GM12878 (cell line): ENCODE measurements around the gene MYO7B. TPM values are rescaled to one million over a fixed set of nuclear protein-coding genes. Genes with fewer than 3 reads are reported as not detected.

ENCODE experiments used
- ATAC-seq: fragments of 200-7000 bp; cut with Tn5 transposase; 3 replicates; pipeline ENCODE4 v1.9.1; 2020; ENCODE audit warnings: mild to moderate bottlenecking, moderate library complexity
- BruUV-seq: library from RNA; stranded (reverse); fragments of 400-500 nt; replicated peaks from 2 replicates; lab custom pipeline; 2021; lab: Mats Ljungman, UMichigan
- CTCF ChIA-PET: fragments of 300-600 bp; sonication (Branson Sonifier 250); formaldehyde crosslinking; extraction: SDS; loops from one replicate; lab custom pipeline; 2021; ENCODE audit warnings: inconsistent platforms; lab: Yijun Ruan, JAX
- POLR2A ChIA-PET: fragments of 350-600 bp; formaldehyde crosslinking; extraction: SDS; loops from one replicate; lab custom pipeline; 2021; ENCODE audit warnings: inconsistent platforms; lab: Charles Lee
- RAD21 ChIA-PET: fragments of 300-600 bp; sonication (Branson Sonifier 250); formaldehyde crosslinking; loops from one replicate; lab custom pipeline; 2023; ENCODE audit warnings: antibody characterized with exemption; ENCODE audit not compliant: unreplicated experiment; lab: Charles Lee
- SMC1A ChIA-PET: fragments of 300-600 bp; sonication (Branson Sonifier 250); formaldehyde crosslinking; loops from one replicate; lab custom pipeline; 2023; ENCODE audit not compliant: unreplicated experiment, uncharacterized antibody; lab: Charles Lee
- DNase-seq: peaks from one replicate; pipeline ENCODE4 v3.0.0-alpha.2; 2011; ENCODE audit warnings: low read depth, low spot score
- FAIRE-seq: peaks from 3 replicates; lab custom pipeline; 2011; peaks lifted over from hg19 to GRCh38; lab: Jason Lieb, UNC
- H2AFZ ChIP-seq: 2 replicates; pipeline ENCODE4 v1.6.0; 2011; ENCODE audit warnings: low read depth, low read length, control low read depth; ENCODE audit not compliant: control insufficient read depth
- H3K27ac ChIP-seq: 2 replicates; pipeline ENCODE4 v1.5.1; 2011; ENCODE audit warnings: control low read depth; ENCODE audit not compliant: control insufficient read depth, insufficient read depth
- H3K27me3 ChIP-seq, 2 experiments: replicated peaks in 1 of 2; 2 replicates each; pipeline versions ENCODE4 v1.6.0 to v1.6.1; 2011; ENCODE audit warnings: low read length in 1 of 2; ENCODE audit not compliant: control insufficient read depth in 2 of 2, insufficient read depth in 2 of 2
- H3K36me3 ChIP-seq, 2 experiments: 2 replicates each; pipeline ENCODE4 v1.5.1; 2011; ENCODE audit warnings: low read length in 1 of 2; ENCODE audit not compliant: control insufficient read depth in 2 of 2, insufficient read depth in 2 of 2
- H3K4me1 ChIP-seq: 2 replicates; pipeline ENCODE4 v1.6.1; 2011; ENCODE audit warnings: mild to moderate bottlenecking, low read length, moderate library complexity, mixed read lengths; ENCODE audit not compliant: control insufficient read depth, insufficient read depth
- H3K4me2 ChIP-seq: 2 replicates; pipeline ENCODE4 v1.6.0; 2011; ENCODE audit warnings: control low read depth; ENCODE audit not compliant: control insufficient read depth, insufficient read depth
- H3K4me3 ChIP-seq: fragments of 200-600 bp; sonication (generic); 2 replicates; pipeline ENCODE4 v1.5.1; 2016
- H3K79me2 ChIP-seq: 2 replicates; pipeline ENCODE4 v1.6.0; 2011; ENCODE audit warnings: low read length; ENCODE audit not compliant: control insufficient read depth, insufficient read depth
- H3K9ac ChIP-seq: 2 replicates; pipeline ENCODE4 v1.8.0; 2011; ENCODE audit warnings: low read length, control low read depth, mixed read lengths; ENCODE audit not compliant: control insufficient read depth, insufficient read depth
- H3K9me3 ChIP-seq: replicated peaks from 3 replicates; pipeline ENCODE4 v1.5.1; 2011; ENCODE audit warnings: mild to moderate bottlenecking, low read length; ENCODE audit not compliant: control insufficient read depth, insufficient read depth
- H4K20me1 ChIP-seq: 2 replicates; pipeline ENCODE4 v1.6.0; 2011; ENCODE audit not compliant: control insufficient read depth, insufficient read depth
- ATF3 ChIP-seq: IDR thresholded peaks from 2 replicates; pipeline ENCODE4 v1.6.1; 2011; ENCODE audit warnings: low read depth, mild to moderate bottlenecking, low read length, moderate library complexity, borderline replicate concordance; ENCODE audit errors: extremely low read depth
- BACH1 ChIP-seq: fragments of 450-650 bp; IDR thresholded peaks from 2 replicates; pipeline ENCODE4 v1.6.1; 2017; ENCODE audit warnings: mild to moderate bottlenecking, borderline replicate concordance
- CHD2 ChIP-seq: IDR thresholded peaks from 2 replicates; pipeline ENCODE4 v1.6.1; 2011; ENCODE audit warnings: low read depth, low read length, improper control_type of control experiment, borderline replicate concordance
- DPF2 ChIP-seq: fragments of 450-650 bp; IDR thresholded peaks from 2 replicates; pipeline ENCODE4 v1.6.1; 2017; ENCODE audit warnings: mild to moderate bottlenecking
- E4F1 ChIP-seq: fragments of 450-650 bp; IDR thresholded peaks from 2 replicates; pipeline ENCODE4 v1.6.1; 2018; ENCODE audit warnings: borderline replicate concordance, mild to moderate bottlenecking; ENCODE audit not compliant: partially characterized antibody
- ELK1 ChIP-seq: IDR thresholded peaks from 2 replicates; pipeline ENCODE4 v1.6.1; 2012; ENCODE audit warnings: low read depth, low read length, improper control_type of control experiment
- HDAC2 ChIP-seq: fragments of 200-600 bp; sonication (generic); IDR thresholded peaks from 2 replicates; pipeline ENCODE4 v1.6.1; 2017
- IKZF2 ChIP-seq, 2 experiments: fragments of 450-650 bp; IDR thresholded peaks; 2 replicates each; pipeline ENCODE4 v1.6.1; 2017; ENCODE audit warnings: mild to moderate bottlenecking in 2 of 2, moderate library complexity in 2 of 2
- KLF5 ChIP-seq: fragments of 450-650 bp; IDR thresholded peaks from 2 replicates; pipeline ENCODE4 v1.6.1; 2014; ENCODE audit warnings: mild to moderate bottlenecking; ENCODE audit not compliant: partially characterized antibody
- LARP7 ChIP-seq: fragments of 450-650 bp; IDR thresholded peaks from 2 replicates; pipeline ENCODE4 v1.6.1; 2017; ENCODE audit warnings: mild to moderate bottlenecking
- MTA3 ChIP-seq: IDR thresholded peaks from 2 replicates; pipeline ENCODE4 v1.6.1; 2012; ENCODE audit warnings: low read length, inconsistent platforms, borderline replicate concordance
- MYC ChIP-seq: IDR thresholded peaks from 2 replicates; pipeline ENCODE4 v1.6.1; 2011; ENCODE audit warnings: mild to moderate bottlenecking, low read length, moderate library complexity, inconsistent platforms; ENCODE audit not compliant: insufficient read depth, insufficient replicate concordance, insufficient read length, severe bottlenecking
- NFYA ChIP-seq: IDR thresholded peaks from 2 replicates; pipeline ENCODE4 v1.6.1; 2011; ENCODE audit warnings: low read depth, mild to moderate bottlenecking, low read length, improper control_type of control experiment, borderline replicate concordance
- NR2C1 ChIP-seq: fragments of 450-650 bp; IDR thresholded peaks from 2 replicates; pipeline ENCODE4 v1.6.1; 2017; ENCODE audit warnings: antibody characterized with exemption, mild to moderate bottlenecking, moderate library complexity
- RELA ChIP-seq: fragments of 450-650 bp; IDR thresholded peaks from 2 replicates; pipeline ENCODE4 v1.8.0; 2014; ENCODE audit warnings: borderline replicate concordance; ENCODE audit not compliant: partially characterized antibody
- SIN3A ChIP-seq: IDR thresholded peaks from 2 replicates; pipeline ENCODE4 v1.6.1; 2012; ENCODE audit warnings: low read depth, low read length, improper control_type of control experiment
- STAT1 ChIP-seq: fragments of 450-650 bp; conservative IDR thresholded peaks from 2 replicates; pipeline ENCODE4 v1.6.1; 2014; ENCODE audit warnings: antibody characterized with exemption, mild to moderate bottlenecking
- ZSCAN29 ChIP-seq: fragments of 450-650 bp; IDR thresholded peaks from 2 replicates; pipeline ENCODE4 v1.6.1; 2017; ENCODE audit warnings: mild to moderate bottlenecking, moderate library complexity
- WGBS: methylation state at CpG from one replicate; pipeline ENCODE4 v1.1.6; 2016; ENCODE audit warnings: low lambda C conversion rate; ENCODE audit not compliant: insufficient replicate concordance, insufficient coverage; ENCODE audit errors: missing lambda C conversion rate; 5-methylcytosine and 5-hydroxymethylcytosine counted together
- in situ Hi-C: fragments of 300-500 bp; cut with MboI; formaldehyde crosslinking; loops from 9 replicates; pipeline ENCODE4 v1.14.3; 2018; ENCODE audit warnings: mixed read lengths
- intact Hi-C: fragments of 100-400 bp; cut with micrococcal nuclease; formaldehyde crosslinking; loops from one replicate; pipeline ENCODE4 v1.14.2; 2022; ENCODE audit not compliant: unreplicated experiment
- polyA plus RNA-seq, 11 experiments: library from polyadenylated mRNA; depleted of rRNA in 4 of 11; unstranded in 6 of 11; stranded (reverse) in 5 of 11; fragments of >200 nt; fragmentation: Nextera tagmentation in 4 of 11; fragmentation: Illumina TruSeq in 1 of 11; extraction: Ambion mirVana in 4 of 11; extraction: Trizol in 1 of 11; gene quantifications; 1 replicate in 1 of 11; 2 replicates in 10 of 11; pipeline versions ENCODE4 v1.2.1 to v1.2.3, GENCODE V29; 2011 to 2016; ENCODE audit warnings: inconsistent platforms in 2 of 11, missing spikeins in 2 of 11, low read depth in 1 of 11
- total RNA-seq, 4 experiments: library from RNA; depleted of rRNA in 3 of 4; stranded (reverse); fragments of >200 nt in 3 of 4; fragmentation: Illumina TruSeq in 1 of 4; extraction: Trizol in 1 of 4; gene quantifications; 2 replicates each; pipeline versions ENCODE4 v1.2.1 to v1.2.3, GENCODE V29; 2013 to 2021

MYO7B gene
- total and polyA plus RNA-seq, 10 of the 15 experiments (the other 5 are each of a cell fraction or from before 2014, with no cell fraction given), result 0.08 to 4.8 (median 1.2) TPM

GRCh38 chr2:127654084-127654837 is 118.8 kb downstream of the MYO7B start:
- in situ Hi-C loops (no loop called here), intact Hi-C loops (no loop called here)
- Histone ChIP-seq H3K4me3 (no peak overlapping the region), H3K9me3 (no peaks in the 10 kb centered on the region), H3K36me3 (no peaks in the 10 kb centered on the region), H4K20me1 (no peaks in the 10 kb centered on the region), H3K4me2 (no peak overlapping the region), H3K4me1 (no peaks in the 10 kb centered on the region), H3K27me3 (no peaks in the 10 kb centered on the region), H2AFZ (no peak overlapping the region), H3K79me2 (no peaks in the 10 kb centered on the region), H3K9ac (no peak overlapping the region), H3K27ac (no peak overlapping the region)
- SMC1A ChIA-PET, result no interaction called here
- RAD21 ChIA-PET, result interaction anchor here (1.0 to 3.1 kb wide), 3 partner anchors 14 to 63 kb away, joined by 3 to 12 read pairs (median 5); no protein-coding TSS in a partner anchor
- DNase-seq, result no peak
- BruUV-seq, result no TSS peak
- TF ChIP-seq IKZF2 (IDR thresholded peaks at IDR 0.05), result no peak
- TF ChIP-seq STAT1, result no peak
- TF ChIP-seq BACH1, result no peak
- no peak for TF ChIP-seq CHD2
- TF ChIP-seq HDAC2, result no peak
- no peak for TF ChIP-seq MYC
- TF ChIP-seq ATF3, result no peak
- TF ChIP-seq KLF5, result no peak
- no peak for TF ChIP-seq E4F1
- TF ChIP-seq ELK1, result no peak
- TF ChIP-seq LARP7, result no peak
- TF ChIP-seq RELA, result no peak
- no peak for TF ChIP-seq NR2C1
- TF ChIP-seq DPF2, result no peak
- TF ChIP-seq MTA3, result no peak
- no peak for TF ChIP-seq SIN3A
- TF ChIP-seq NFYA, result no peak
- no peak for TF ChIP-seq ZSCAN29
- 60% methylated on average over 24 of the region's 24 CpGs for WGBS
- FAIRE-seq, result no peak
- CTCF ChIA-PET, result interaction anchor here (1.4 to 8.3 kb wide), 3 partner anchors 10 to 64 kb away, joined by 3 to 90 read pairs (median 3); no protein-coding TSS in a partner anchor
- ATAC-seq, result no peak
- POLR2A ChIA-PET, result no interaction called here
